Myocyte (in vitro differentiated cells): Measurements from ENCODE around the gene ADAD2. TPM values are rescaled to one million over a fixed set of nuclear protein-coding genes. Genes with fewer than 3 reads are reported as not detected.
"Not testable (repeated sequence)": the region's sequence is repeated elsewhere in the genome, so short reads cannot be mapped to it uniquely, and the experiment has no call there.

Source experiments
- DNase-seq: peaks from one replicate; pipeline ENCODE4 v3.0.0-alpha.2; 2012; ENCODE audit warnings: low read depth
- total RNA-seq: library from RNA; depleted of rRNA; stranded (reverse); fragments of >200 nt; gene quantifications from 2 replicates; pipeline ENCODE4 v1.2.3, GENCODE V29; 2014

ADAD2 gene
- total RNA-seq, 1 donor from 2014 or later = not detected

DNA sequence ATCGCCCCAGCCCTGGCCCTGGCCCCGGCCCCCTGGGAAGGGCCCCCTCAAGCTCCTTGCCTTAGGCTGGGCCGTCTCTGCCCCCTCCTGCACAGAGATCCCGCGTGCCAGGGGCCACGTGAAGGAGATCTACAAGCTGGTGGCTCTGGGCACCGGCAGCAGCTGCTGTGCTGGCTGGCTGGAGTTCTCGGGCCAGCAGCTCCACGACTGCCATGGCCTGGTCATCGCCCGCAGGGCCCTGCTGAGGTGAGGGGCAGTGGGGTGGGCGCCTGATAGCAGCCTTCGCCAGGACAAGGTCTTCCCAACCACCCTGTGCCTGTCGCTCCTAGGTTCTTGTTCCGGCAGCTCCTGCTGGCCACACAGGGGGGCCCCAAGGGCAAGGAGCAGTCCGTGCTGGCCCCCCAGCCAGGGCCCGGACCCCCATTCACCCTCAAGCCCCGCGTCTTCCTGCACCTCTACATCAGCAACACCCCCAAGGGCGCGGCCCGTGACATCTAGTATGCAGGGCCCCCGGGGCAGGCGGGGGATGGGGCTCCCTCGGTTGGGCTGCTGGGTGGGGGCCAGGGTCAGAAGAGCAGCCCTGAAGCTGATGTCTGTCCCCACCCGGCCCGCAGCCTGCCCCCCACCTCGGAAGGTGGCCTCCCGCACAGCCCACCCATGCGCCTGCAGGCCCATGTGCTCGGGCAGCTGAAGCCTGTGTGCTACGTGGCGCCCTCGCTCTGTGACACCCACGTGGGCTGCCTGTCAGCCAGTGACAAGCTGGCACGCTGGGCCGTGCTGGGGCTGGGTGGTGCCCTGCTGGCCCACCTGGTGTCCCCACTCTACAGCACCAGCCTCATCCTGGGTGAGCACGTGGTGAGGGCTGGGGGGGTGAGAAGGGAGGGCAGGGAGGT, 4.5 kb downstream of the ADAD2 start:
- no peak for DNase-seq

GRCh38 chr16:84196101-84196500, 5.1 kb downstream of the ADAD2 start:
- no peak for DNase-seq

- DNase-seq = no peak
Observed at GRCh38 chr16:84196727-84197394, 5.9 kb downstream of the ADAD2 start.

DNA sequence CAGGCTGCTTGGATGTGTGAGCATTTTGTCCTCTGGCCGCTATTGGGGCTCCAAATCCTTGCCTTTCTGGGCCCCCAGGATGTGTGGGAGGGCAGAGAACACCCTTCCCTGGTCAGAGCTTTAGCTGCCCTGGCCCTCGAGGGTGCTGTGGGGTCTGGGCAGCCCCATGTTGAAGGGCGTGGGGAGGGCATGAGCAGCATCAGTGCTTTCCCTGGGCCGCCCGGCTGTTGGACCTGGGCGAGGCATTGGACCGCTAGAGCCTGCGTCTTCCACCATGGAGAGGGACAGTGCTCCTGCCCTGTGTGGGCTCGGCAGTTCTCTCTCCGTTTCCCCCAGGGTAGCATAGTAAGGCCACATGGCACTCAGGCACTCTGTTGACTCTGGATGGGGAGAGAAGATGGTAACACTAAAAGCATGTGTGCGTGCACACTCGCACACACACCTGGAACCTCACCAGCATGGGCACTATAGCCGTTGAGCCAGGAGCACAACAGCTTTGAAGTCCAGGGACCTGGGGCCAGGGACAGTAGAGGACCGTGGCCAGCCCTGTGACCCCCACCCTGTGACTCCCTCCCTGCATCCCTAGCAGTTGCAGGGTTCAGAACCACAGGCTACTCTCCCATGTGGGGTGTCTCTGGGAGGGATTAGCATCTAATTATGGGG, 6.6 kb downstream of the ADAD2 start:
- no peak for DNase-seq

GRCh38 chr16:84198401-84198800, 7.4 kb downstream of the ADAD2 start:
- peak; percentile 59 for DNase-seq

- DNase-seq = no peak
Observed at GRCh38 chr16:84199097-84199496, 8.1 kb downstream of the ADAD2 start.

GRCh38 chr16:84199861-84200260, 8.9 kb downstream of the ADAD2 start:
- no peak for DNase-seq

- DNase-seq = not testable (repeated sequence)
Observed at GRCh38 chr16:84204551-84204950, 13.6 kb downstream of the ADAD2 start.

GRCh38 chr16:84205123-84205522, 14.2 kb downstream of the ADAD2 start:
- not testable (repeated sequence) for DNase-seq

- no peak for DNase-seq
Observed at GRCh38 chr16:84205976-84206691, 15.2 kb downstream of the ADAD2 start.

GRCh38 chr16:84207251-84207650, 16.3 kb downstream of the ADAD2 start:
- DNase-seq = no peak

DNA sequence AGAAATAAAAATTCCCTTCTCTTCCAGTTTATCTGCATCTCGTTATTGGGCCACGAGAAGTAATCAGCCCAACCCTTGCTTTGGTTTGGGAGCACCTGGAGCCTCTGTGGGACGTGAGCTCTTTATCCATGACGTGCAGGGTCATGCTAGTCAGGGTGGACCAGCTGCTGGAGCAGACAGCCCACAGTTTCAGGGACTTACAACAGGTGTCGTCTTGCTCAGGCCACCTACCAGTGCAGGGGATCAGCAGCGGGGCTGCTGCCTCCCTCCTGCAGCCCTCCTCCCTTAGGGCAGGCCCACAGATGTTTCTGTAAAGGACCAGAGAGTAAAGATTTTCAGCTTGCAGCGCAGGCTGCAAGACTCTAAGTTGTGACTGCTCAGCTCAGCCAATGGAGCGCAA, 16.9 kb downstream of the ADAD2 start:
- DNase-seq = no peak

DNA sequence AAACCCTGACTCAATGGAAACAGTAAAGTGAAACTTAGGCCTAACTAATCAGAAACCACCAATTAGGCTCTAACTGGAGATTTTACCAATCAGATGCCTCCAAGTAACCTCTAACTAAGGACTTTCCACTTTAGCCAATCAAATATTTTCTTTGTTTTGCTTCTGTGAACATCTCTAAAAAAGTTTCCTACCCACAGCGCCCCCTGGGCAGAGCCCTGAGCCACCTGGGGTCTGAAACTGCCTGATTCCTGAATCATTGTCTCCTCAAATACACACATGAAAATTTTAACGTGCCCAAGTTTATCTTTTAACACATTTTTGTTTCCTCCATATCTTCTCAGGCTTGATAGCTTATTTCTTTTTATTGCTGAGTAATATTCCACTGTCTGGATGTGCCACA, 19.0 kb downstream of the ADAD2 start:
- no peak for DNase-seq

DNA sequence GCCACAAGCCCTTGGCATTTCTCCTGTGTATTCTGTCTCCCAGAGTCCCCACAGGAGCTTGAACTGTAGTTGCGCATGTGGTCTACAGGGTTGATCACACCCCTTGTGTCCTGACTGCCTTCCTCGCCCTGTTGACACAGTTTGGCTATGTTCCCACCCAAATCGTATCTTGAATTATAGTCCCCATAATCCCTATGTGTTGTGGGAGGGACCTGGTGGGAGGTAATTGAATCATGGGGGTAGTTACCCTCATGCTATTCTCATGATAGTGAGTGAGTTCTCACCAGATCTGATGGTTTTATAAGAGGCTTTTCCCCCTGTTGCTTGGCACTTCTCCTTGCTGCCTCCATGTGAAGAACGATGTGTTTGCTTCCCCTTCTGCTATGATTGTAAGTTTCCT, 21.2 kb downstream of the ADAD2 start:
- no peak for DNase-seq

DNA sequence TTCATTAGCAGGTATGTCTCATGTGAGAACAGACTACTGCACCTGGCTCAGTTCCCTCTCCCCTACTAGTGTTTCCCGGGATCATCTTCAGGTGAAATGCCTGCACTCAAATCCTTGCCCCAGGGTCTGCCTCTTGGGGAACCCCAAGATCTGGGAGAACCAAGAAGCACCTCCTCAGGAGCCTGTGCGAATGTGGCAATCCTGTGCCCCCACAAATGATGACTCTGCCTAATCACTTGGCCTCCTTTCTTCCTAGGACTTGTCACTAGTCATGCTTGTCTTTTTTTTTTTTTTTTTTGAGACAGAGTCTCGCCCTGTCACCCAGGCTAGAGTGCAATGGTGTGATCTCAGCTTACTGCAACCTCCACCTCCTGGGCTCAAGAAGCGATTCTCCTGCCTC, 21.7 kb downstream of the ADAD2 start:
- no peak for DNase-seq

- peak; percentile 9 for DNase-seq
Observed at GRCh38 chr16:84214451-84215066, 23.6 kb downstream of the ADAD2 start.

DNA sequence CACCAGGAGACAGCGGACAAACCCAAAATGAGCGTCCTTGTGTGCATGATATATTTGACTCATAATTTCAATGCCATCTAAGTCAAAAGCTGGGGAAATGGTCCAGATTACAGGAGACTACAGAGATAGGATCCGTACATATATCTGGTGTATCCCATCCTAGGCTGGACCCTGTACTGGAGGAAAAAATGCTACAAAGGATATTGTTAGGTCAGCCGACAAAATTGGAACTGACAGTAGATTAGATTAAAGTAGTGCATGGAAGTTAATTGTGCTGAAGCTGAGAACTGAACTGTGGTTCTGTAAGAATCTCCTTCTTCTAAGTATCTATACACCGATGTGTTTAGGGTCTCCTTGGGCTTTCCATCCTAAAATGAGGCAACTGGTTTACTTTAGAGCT, 24.6 kb downstream of the ADAD2 start:
- no peak for DNase-seq

DNA sequence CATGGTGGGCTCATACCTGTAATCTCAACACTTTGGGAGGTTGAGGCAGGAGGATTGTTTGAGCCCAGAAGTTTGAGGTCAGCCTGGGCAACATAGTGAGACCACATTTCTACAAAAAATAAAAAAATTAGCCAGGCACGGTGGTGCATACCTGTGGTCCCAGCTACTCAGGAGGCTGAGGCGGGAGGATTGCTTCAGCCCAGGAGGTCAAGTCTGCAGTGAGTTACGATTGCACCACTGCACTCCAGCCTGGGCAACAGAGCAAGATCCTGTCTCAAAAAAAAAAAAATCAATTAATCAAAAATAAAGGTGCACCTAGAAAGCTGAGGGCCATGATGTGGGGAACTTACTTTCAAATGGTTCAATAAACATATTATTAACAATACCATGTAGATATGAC, 25.2 kb downstream of the ADAD2 start:
- not testable (repeated sequence) for DNase-seq

DNA sequence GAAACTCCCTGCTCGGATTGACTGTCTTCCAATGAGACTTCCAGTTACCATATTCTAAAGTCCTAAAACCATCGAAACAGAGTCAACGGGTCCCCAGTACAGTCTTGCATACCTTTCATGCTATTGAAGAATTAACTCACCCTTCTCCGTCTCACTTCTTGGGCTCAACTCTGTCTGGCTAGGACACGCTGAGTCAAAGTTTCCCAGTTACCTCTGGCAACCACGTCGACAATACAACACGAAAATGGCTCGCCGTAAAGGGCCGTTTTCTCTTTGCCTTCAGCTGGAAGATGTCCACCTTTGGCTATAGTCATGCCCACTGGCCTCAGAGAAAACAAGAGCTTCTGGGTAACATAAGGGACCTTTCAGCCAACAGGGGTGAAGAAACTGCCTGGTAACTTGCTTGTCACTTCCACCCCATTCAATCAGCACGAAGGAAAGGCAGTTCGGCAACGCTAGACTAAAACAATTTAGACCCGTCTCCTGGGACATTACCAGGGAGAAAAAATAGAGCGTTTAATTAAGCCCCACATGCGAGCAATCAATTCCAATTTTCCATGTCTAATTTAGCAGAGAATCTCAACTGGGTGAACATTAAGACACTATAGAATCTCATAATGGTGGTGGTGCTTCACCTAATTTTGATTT, 27.3 kb downstream of the ADAD2 start:
- no peak for DNase-seq

DNA sequence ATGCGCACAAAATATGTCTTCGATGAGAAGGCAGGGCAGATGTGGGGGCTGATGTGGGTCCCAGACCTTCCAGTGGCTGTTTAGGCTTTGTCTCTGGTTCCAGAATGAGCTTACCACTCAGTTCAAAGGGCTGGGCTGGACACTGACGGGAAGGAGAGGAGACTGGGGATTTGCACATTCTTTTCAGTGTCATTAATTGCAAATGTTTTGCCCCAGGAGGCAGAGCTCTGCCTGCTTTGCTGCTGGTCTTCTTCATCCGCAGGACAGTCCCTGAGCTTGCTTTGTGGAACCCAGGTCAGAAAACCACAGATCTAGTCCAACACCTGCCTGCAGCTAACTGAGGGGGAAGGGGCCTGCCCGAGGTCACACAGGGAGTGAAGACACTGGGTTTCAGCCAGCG, 28.0 kb downstream of the ADAD2 start:
- DNase-seq = no peak
